Measurements from ENCODE around the gene OSTM1. TPM values are rescaled to one million over a fixed set of nuclear protein-coding genes. Genes with fewer than 3 reads are reported as not detected.

Gene OSTM1
- total RNA-seq, 1 donor from 2014 or later, result 50.1 TPM

GRCh38 chr6:108105571-108105970, 31.0 kb upstream of the OSTM1 start:
- no peak for DNase-seq (ENCODE audit: low spot score in 2 of 2)
- FAIRE-seq, result no peak

- FAIRE-seq (no peak), DNase-seq (ENCODE audit: low spot score in 2 of 2) (no peak)
These were observed 28.4 kb upstream of the OSTM1 start for GRCh38 chr6:108102965-108103364.

- FAIRE-seq (no peak), DNase-seq (ENCODE audit: low spot score in 2 of 2) (no peak)
These were observed 25.5 kb upstream of the OSTM1 start for GRCh38 chr6:108100003-108100402.

GRCh38 chr6:108097882-108098281, 23.3 kb upstream of the OSTM1 start:
- FAIRE-seq (no peak), DNase-seq (ENCODE audit: low spot score in 2 of 2) (no peak)

GRCh38 chr6:108093781-108094300, 19.3 kb upstream of the OSTM1 start:
- DNase-seq (ENCODE audit: low spot score in 2 of 2), result no peak
- no peak for FAIRE-seq

GRCh38 chr6:108091288-108091687, 16.7 kb upstream of the OSTM1 start:
- no peak for FAIRE-seq
- DNase-seq (ENCODE audit: low spot score in 2 of 2), result no peak

GRCh38 chr6:108083349-108083748, 8.8 kb upstream of the OSTM1 start:
- FAIRE-seq, result no peak
- no peak for DNase-seq (ENCODE audit: low spot score in 2 of 2)

- DNase-seq (ENCODE audit: low spot score in 2 of 2) (no peak), FAIRE-seq (no peak)
These were observed 8.0 kb upstream of the OSTM1 start for GRCh38 chr6:108082539-108082938.

GRCh38 chr6:108080010-108080780, 5.7 kb upstream of the OSTM1 start:
- FAIRE-seq (no peak), DNase-seq (ENCODE audit: low spot score in 2 of 2) (no peak)

- FAIRE-seq (no peak), DNase-seq (ENCODE audit: low spot score in 2 of 2) (no peak)
These were observed 3.6 kb upstream of the OSTM1 start for GRCh38 chr6:108078191-108078590.

- no peak for DNase-seq (ENCODE audit: low spot score in 2 of 2)
- FAIRE-seq, result no peak
These were observed 533 bp downstream of the OSTM1 start for GRCh38 chr6:108074057-108074358.

GRCh38 chr6:108071736-108072276, 2.7 kb downstream of the OSTM1 start:
- no peak for FAIRE-seq
- no peak for DNase-seq (ENCODE audit: low spot score in 2 of 2)

- FAIRE-seq, result no peak
These were observed 5.9 kb downstream of the OSTM1 start for GRCh38 chr6:108068618-108069017.

GRCh38 chr6:108068182-108068581, 6.4 kb downstream of the OSTM1 start:
- no peak for FAIRE-seq
- no peak for DNase-seq (ENCODE audit: low spot score in 2 of 2)

More at GRCh38 chr6:108068618-108069017, 5.9 kb downstream of the OSTM1 start:
- no peak for DNase-seq (ENCODE audit: low spot score in 2 of 2)

- FAIRE-seq (no peak), DNase-seq (ENCODE audit: low spot score in 2 of 2) (no peak)
These were observed 21.8 kb downstream of the OSTM1 start for GRCh38 chr6:108052706-108053105.

- no peak for FAIRE-seq
- DNase-seq (ENCODE audit: low spot score in 2 of 2), result no peak
These were observed 23.1 kb downstream of the OSTM1 start for GRCh38 chr6:108051481-108051880.

- no peak for DNase-seq (ENCODE audit: low spot score in 2 of 2)
- FAIRE-seq, result no peak
These were observed 34.9 kb downstream of the OSTM1 start for GRCh38 chr6:108039681-108040080.

- no peak for DNase-seq (ENCODE audit: low spot score in 2 of 2)
- no peak for FAIRE-seq
These were observed 37.7 kb downstream of the OSTM1 start for GRCh38 chr6:108036884-108037283.

- no peak for FAIRE-seq
- DNase-seq (ENCODE audit: low spot score in 2 of 2), result no peak
These were observed 42.6 kb downstream of the OSTM1 start for GRCh38 chr6:108031968-108032367.

- no peak for DNase-seq (ENCODE audit: low spot score in 2 of 2)
- FAIRE-seq, result no peak
These were observed 44.3 kb downstream of the OSTM1 start for GRCh38 chr6:108030211-108030610.

- no peak for DNase-seq (ENCODE audit: low spot score in 2 of 2)
These were observed 45.2 kb downstream of the OSTM1 start for GRCh38 chr6:108029226-108029921.

GRCh38 chr6:108027594-108027993, 46.9 kb downstream of the OSTM1 start:
- DNase-seq (ENCODE audit: low spot score in 2 of 2) (no peak), FAIRE-seq (no peak)

More at GRCh38 chr6:108029226-108029921, 45.2 kb downstream of the OSTM1 start:
- FAIRE-seq, result no peak

Data from frontal cortex (tissue), 4 donors.